Osteoblast (primary cell): ENCODE measurements around the gene PLBD2. TPM values are rescaled to one million over a fixed set of nuclear protein-coding genes. Genes with fewer than 3 reads are reported as not detected.

Source experiments
- DNase-seq: peaks from one replicate; pipeline ENCODE4 v3.0.0; 2011; ENCODE audit warnings: low spot score, mixed read lengths; ENCODE audit not compliant: insufficient read length; ENCODE audit errors: missing footprints
- H2AFZ ChIP-seq: 2 replicates; pipeline ENCODE4 v1.6.0; 2011; ENCODE audit warnings: mild to moderate bottlenecking, low read length
- H3K27ac ChIP-seq: 2 replicates; pipeline ENCODE4 v1.5.1; 2011; ENCODE audit warnings: mild to moderate bottlenecking, low read depth, low read length, moderate library complexity
- H3K27me3 ChIP-seq: 2 replicates; pipeline ENCODE4 v1.6.0; 2012; ENCODE audit warnings: mild to moderate bottlenecking, control low read depth, inconsistent platforms, low read length, moderate library complexity; ENCODE audit not compliant: insufficient read depth
- H3K36me3 ChIP-seq: 2 replicates; pipeline ENCODE4 v1.5.1; 2011; ENCODE audit warnings: mild to moderate bottlenecking, low read length, control low read depth, moderate library complexity; ENCODE audit not compliant: insufficient read depth
- H3K4me1 ChIP-seq: 2 replicates; pipeline ENCODE4 v1.5.1; 2011; ENCODE audit warnings: mild to moderate bottlenecking, low read length, control low read depth, moderate library complexity; ENCODE audit not compliant: insufficient read depth
- H3K4me2 ChIP-seq: 2 replicates; pipeline ENCODE4 v1.6.0; 2011; ENCODE audit warnings: mild to moderate bottlenecking, low read length; ENCODE audit not compliant: insufficient read depth
- H3K4me3 ChIP-seq: fragments of 200-600 bp; sonication (generic); 3 replicates; pipeline ENCODE4 v1.5.1; 2012; ENCODE audit warnings: mild to moderate bottlenecking, low read length, inconsistent platforms; ENCODE audit not compliant: insufficient read depth
- H3K79me2 ChIP-seq: 2 replicates; pipeline ENCODE4 v1.6.0; 2012; ENCODE audit warnings: mild to moderate bottlenecking, low read length, control low read depth, inconsistent platforms; ENCODE audit not compliant: insufficient read depth
- H3K9me3 ChIP-seq: 2 replicates; pipeline ENCODE4 v1.5.1; 2011; ENCODE audit warnings: low read depth, low read length, control low read depth
- H4K20me1 ChIP-seq: 2 replicates; pipeline ENCODE4 v1.6.0; 2012; ENCODE audit warnings: mild to moderate bottlenecking, low read length, control low read depth; ENCODE audit not compliant: insufficient read depth
- total RNA-seq: library from RNA; depleted of rRNA; stranded (reverse); fragments of >200 nt; gene quantifications from 2 replicates; pipeline ENCODE4 v1.2.3, GENCODE V29; 2012
- TF ChIP-seq, protein P1 (sequence below): IDR thresholded peaks from 2 replicates; pipeline ENCODE4 v1.5.1; 2011; ENCODE audit warnings: mild to moderate bottlenecking, low read depth, low read length, moderate library complexity; ENCODE audit errors: extremely low read depth

The PLBD2 gene
- total RNA-seq, 1 donor: 69.1 TPM

DNA sequence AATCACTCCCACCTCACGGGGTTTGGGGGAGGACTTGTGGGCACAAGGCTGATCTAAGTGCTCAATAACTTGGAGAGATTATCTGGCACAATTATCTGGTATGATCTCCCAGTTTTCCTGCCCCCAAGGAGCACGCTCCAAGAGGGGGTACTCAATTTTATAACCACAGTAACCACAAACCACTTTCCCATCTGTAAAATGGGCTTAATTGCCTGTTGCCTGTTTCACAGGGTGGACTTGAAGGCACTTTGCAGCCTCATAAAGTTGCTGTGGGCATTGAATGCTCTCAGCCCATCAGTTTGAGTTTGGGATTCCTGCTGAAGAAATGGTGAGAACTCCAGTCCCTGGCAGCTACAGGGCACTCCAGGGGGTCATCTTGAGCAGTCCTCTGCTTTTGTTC, 27.9 kb upstream of the PLBD2 start:
- TF ChIP-seq, protein P1, sequence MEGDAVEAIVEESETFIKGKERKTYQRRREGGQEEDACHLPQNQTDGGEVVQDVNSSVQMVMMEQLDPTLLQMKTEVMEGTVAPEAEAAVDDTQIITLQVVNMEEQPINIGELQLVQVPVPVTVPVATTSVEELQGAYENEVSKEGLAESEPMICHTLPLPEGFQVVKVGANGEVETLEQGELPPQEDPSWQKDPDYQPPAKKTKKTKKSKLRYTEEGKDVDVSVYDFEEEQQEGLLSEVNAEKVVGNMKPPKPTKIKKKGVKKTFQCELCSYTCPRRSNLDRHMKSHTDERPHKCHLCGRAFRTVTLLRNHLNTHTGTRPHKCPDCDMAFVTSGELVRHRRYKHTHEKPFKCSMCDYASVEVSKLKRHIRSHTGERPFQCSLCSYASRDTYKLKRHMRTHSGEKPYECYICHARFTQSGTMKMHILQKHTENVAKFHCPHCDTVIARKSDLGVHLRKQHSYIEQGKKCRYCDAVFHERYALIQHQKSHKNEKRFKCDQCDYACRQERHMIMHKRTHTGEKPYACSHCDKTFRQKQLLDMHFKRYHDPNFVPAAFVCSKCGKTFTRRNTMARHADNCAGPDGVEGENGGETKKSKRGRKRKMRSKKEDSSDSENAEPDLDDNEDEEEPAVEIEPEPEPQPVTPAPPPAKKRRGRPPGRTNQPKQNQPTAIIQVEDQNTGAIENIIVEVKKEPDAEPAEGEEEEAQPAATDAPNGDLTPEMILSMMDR: no peak
- DNase-seq: no peak
- Histone ChIP-seq H3K4me3 (no peak overlapping the region), H3K4me1 (peaks cover 7% of the 10 kb centered on the region), H3K9me3 (no peaks in the 10 kb centered on the region), H4K20me1 (no peaks in the 10 kb centered on the region), H3K36me3 (no peaks in the 10 kb centered on the region), H3K27me3 (no peaks in the 10 kb centered on the region), H3K27ac (no peak overlapping the region), H2AFZ (no peak overlapping the region), H3K4me2 (no peak overlapping the region), H3K79me2 (no peaks in the 10 kb centered on the region)

DNA sequence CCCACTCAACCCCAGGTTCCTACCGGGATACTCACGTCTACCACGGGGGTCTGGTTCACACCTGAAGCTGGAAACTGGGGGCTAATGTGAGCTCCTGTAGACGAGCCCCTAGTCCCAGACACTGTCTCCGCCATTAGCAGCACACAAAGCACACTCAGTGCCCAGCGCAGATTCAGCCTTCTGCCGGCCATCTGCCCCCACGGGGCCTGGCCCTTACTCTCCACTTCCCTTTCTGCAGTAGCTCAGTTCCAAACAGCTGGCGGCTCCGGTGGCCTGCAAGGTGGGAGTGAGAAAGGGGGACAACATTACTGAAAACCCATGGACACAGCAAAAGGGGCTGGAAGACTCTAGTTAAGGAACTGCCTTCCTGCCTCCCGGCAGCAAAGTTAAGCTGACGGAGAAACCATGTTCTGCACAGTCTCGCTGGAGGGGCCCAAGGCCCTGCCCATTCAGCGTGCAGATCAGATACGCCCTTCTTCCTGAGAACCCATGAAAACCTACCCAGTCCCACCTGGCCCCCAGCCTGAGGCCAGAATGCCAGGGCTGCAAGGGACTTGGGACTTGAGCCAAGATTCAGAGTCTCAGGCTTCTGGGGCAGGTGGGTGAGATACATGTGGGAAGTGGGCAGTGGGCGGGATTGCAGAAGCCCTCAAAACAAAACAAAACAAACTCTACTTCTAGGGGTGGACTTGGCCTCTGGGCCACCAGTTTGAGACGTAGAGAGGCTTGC, 25.5 kb upstream of the PLBD2 start:
- no peak overlapping the region for H2AFZ ChIP-seq

DNA sequence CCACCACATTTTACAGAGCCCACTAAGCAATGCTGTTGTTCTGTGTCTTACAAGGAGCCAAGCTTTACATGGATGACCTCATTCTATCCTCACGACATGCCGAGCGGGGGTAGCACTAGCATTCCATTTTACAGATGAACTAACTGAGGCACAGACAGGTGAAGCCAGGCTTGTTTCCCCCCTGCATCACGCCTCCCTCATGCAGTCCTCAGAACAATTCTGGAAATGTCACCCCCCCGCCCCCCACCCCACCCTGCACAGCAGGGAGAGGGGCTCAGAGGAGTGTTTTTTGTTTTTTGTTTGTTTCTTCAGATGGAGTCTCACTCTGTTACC, 25.0 kb upstream of the PLBD2 start:
- Histone ChIP-seq H3K9me3 (no peaks in the 10 kb centered on the region), H3K4me3 (no peak overlapping the region), H3K27me3 (no peaks in the 10 kb centered on the region), H3K79me2 (no peaks in the 10 kb centered on the region), H3K36me3 (no peaks in the 10 kb centered on the region), H4K20me1 (no peaks in the 10 kb centered on the region), H3K4me2 (no peak overlapping the region), H3K4me1 (peaks cover 7% of the 10 kb centered on the region), H2AFZ (no peak overlapping the region), H3K27ac (no peak overlapping the region)
- TF ChIP-seq, protein P1: no peak
- no peak for DNase-seq

More for the DNA sequence above, 25.5 kb upstream of the PLBD2 start:
- Histone ChIP-seq H3K79me2 (no peaks in the 10 kb centered on the region), H3K27ac (no peak overlapping the region), H3K4me3 (no peak overlapping the region), H3K9me3 (no peaks in the 10 kb centered on the region), H4K20me1 (no peaks in the 10 kb centered on the region), H3K27me3 (no peaks in the 10 kb centered on the region), H3K36me3 (no peaks in the 10 kb centered on the region), H3K4me2 (no peak overlapping the region), H3K4me1 (peaks cover 7% of the 10 kb centered on the region)
- DNase-seq: no peak
- TF ChIP-seq, protein P1: no peak

DNA sequence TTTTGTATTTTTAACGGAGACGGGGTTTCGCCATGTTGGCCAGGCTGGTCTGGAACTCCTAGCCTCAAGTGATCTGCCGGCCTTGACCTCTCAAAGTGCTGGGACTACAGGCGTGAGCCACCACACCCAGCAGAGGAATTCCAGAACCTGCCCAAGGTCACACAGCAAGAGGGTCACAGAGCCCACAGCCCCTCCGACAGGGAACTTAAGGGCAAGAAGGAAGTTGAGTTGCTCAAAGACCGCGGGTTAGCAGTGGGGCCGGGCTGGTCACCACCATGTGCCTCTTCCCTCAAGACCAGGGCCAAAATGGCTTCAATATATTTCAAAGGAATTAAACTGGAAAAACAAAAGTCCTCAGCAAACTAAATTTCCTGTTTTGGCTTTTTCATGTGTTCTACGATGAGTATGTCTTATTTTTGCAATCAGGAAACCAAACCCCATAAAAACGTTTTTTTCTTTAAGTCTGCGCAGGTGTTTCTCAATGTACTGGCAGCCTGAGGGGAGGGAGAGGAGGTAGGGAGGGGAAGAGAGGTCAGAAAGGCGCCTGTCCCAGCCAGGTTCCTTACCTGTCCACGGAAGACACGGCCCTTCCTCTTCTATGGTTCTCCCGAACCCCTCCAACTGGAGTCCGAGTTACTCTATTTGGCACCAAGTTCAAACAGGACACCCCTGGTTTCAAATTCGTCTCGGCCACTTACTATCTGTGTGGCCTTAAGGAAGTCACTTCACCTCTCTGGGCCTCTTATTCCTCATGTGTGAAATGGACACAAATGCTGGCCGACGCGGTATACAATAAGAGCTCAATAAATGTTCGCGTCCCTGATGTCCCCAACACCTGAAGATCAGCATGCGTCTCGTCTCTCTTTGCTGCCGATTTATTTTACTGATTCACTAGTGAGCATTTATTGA, 24.3 kb upstream of the PLBD2 start:
- H3K4me2 ChIP-seq: peak overlapping the region; percentile 96
- H3K27ac ChIP-seq: no peak overlapping the region
- H3K4me3 ChIP-seq: peak overlapping the region; percentile 78
- no peaks in the 10 kb centered on the region for H3K27me3 ChIP-seq
- H4K20me1 ChIP-seq: no peaks in the 10 kb centered on the region
- no peaks in the 10 kb centered on the region for H3K9me3 ChIP-seq
- no peak for DNase-seq
- no peaks in the 10 kb centered on the region for H3K79me2 ChIP-seq
- H2AFZ ChIP-seq: peak overlapping the region; percentile 93
- H3K36me3 ChIP-seq: no peaks in the 10 kb centered on the region
- H3K4me1 ChIP-seq: peaks cover 7% of the 10 kb centered on the region
- TF ChIP-seq, protein P1: no peak
